ENCODE measurements around the gene THADA.

GRCh38 chr2:43329637-43330036 lies 266.2 kb downstream of the THADA start:
- TF ChIP-seq MLX (CRISPR knock-in tag; IDR thresholded peaks at IDR 0.05) (no peak), E2F4 (CRISPR knock-in tag; IDR thresholded peaks at IDR 0.05; ENCODE audit: borderline replicate concordance, low read depth) (no peak), CTCF (IDR thresholded peaks at IDR 0.05) (no peak), ELF4 (CRISPR knock-in tag; IDR thresholded peaks at IDR 0.05; ENCODE audit: low read depth) (no peak), ATF2 (CRISPR knock-in tag; IDR thresholded peaks at IDR 0.05; ENCODE audit: borderline replicate concordance, low read depth) (no peak), MAX (CRISPR knock-in tag; IDR thresholded peaks at IDR 0.05) (no peak), FOXK1 (CRISPR knock-in tag; IDR thresholded peaks at IDR 0.05) (no peak), USF1 (CRISPR knock-in tag; IDR thresholded peaks at IDR 0.05) (no peak), CREB1 (CRISPR knock-in tag; IDR thresholded peaks at IDR 0.05) (no peak), E2F5 (CRISPR knock-in tag; IDR thresholded peaks at IDR 0.05) (no peak), CREM (CRISPR knock-in tag; IDR thresholded peaks at IDR 0.05) (no peak)
